ENCODE measurements around the gene IRF7. TPM values are rescaled to one million over a fixed set of nuclear protein-coding genes. Genes with fewer than 3 reads are reported as not detected.

IRF7 gene
- 5.9 and 6.5 TPM in 2 replicates for total RNA-seq

GRCh38 chr11:615504-616319 lies at the start of gene IRF7:
IRF7 (minus strand) TSS chr11:615950; CDS start chr11:615364, 586 bp downstream.

GRCh38 chr11:636511-637332 lies 21.0 kb upstream of the IRF7 start, which contains the start of gene DRD4:
DRD4 (plus strand) TSS chr11:637269; CDS start chr11:637305, 36 bp downstream.

GRCh38 chr11:626475-627307 lies 10.9 kb upstream of the IRF7 start, which contains the start of gene SCT:
SCT (minus strand) TSS chr11:627181; CDS start chr11:627143, 38 bp downstream.

GRCh38 chr11:624705-625635 lies 9.2 kb upstream of the IRF7 start, which contains the start of gene CDHR5:
CDHR5 (minus strand) TSS chr11:624955; CDS start chr11:624902, 53 bp downstream.

GRCh38 chr11:575996-576768 lies 39.6 kb downstream of the IRF7 start, which contains the start of gene PHRF1:
PHRF1 (plus strand) TSS chr11:576470; CDS start chr11:581513, 5,043 bp downstream.

Other genes with a start within 250 kb of the IRF7 start
- 8.0 and 10.0 TPM in 2 replicates for gene B4GALNT4, start 246.5 kb downstream of the IRF7 start, total RNA-seq
- gene PKP3, start 221.7 kb downstream of the IRF7 start, total RNA-seq: 0.69 and 1.8 TPM in 2 replicates
- 8.1 and 14.0 TPM in 2 replicates for gene SIGIRR, start 201.0 kb downstream of the IRF7 start, total RNA-seq
- not detected in 2 replicates for gene ANO9, start 173.9 kb downstream of the IRF7 start, total RNA-seq
- gene PTDSS2, start 165.7 kb downstream of the IRF7 start, total RNA-seq: 30.9 and 31.2 TPM in 2 replicates
- 256 and 286 TPM in 2 replicates for gene RNH1, start 108.7 kb downstream of the IRF7 start, total RNA-seq
- gene HRAS, start 80.4 kb downstream of the IRF7 start, total RNA-seq: 32.1 and 44.6 TPM in 2 replicates
- gene LRRC56, start 78.4 kb downstream of the IRF7 start, total RNA-seq: 0.89 and 1.0 TPM in 2 replicates
- 0.30 and 0.60 TPM in 2 replicates for gene LMNTD2, start 55.2 kb downstream of the IRF7 start, total RNA-seq
- 7.1 and 13.3 TPM in 2 replicates for gene RASSF7, start 55.0 kb downstream of the IRF7 start, total RNA-seq
- 22.3 and 41.2 TPM in 2 replicates for gene PHRF1, start 39.5 kb downstream of the IRF7 start, total RNA-seq
- not detected in 2 replicates for gene CDHR5, start 9.0 kb upstream of the IRF7 start, total RNA-seq
- gene SCT, start 11.2 kb upstream of the IRF7 start, total RNA-seq: not detected in 2 replicates
- gene DRD4, start 21.3 kb upstream of the IRF7 start, total RNA-seq: 0.09 TPM in 1 of 2 replicates, not detected in the other
- 22.6 and 31.6 TPM in 2 replicates for gene DEAF1, start 79.3 kb upstream of the IRF7 start, total RNA-seq
- gene TMEM80, start 79.9 kb upstream of the IRF7 start, total RNA-seq: 8.3 and 10.1 TPM in 2 replicates
- 18.7 and 31.3 TPM in 2 replicates for gene EPS8L2, start 90.3 kb upstream of the IRF7 start, total RNA-seq
- 121 and 178 TPM in 2 replicates for gene TALDO1, start 131.5 kb upstream of the IRF7 start, total RNA-seq
- gene GATD1, start 161.5 kb upstream of the IRF7 start, total RNA-seq: 17.8 and 30.4 TPM in 2 replicates
- 0.89 and 1.8 TPM in 2 replicates for gene CEND1, start 174.1 kb upstream of the IRF7 start, total RNA-seq
- gene SLC25A22, start 182.3 kb upstream of the IRF7 start, total RNA-seq: 8.9 and 28.8 TPM in 2 replicates
- gene PIDD1, start 189.3 kb upstream of the IRF7 start, total RNA-seq: 15.7 and 15.8 TPM in 2 replicates
- gene RPLP2, start 194.0 kb upstream of the IRF7 start, total RNA-seq: 123 and 263 TPM in 2 replicates
- gene PNPLA2, start 203.0 kb upstream of the IRF7 start, total RNA-seq: 23.5 and 32.9 TPM in 2 replicates
- gene CRACR2B, start 212.0 kb upstream of the IRF7 start, total RNA-seq: 0.30 and 1.2 TPM in 2 replicates
- gene CD151, start 217.0 kb upstream of the IRF7 start, total RNA-seq: 986 and 1,024 TPM in 2 replicates
- 32.7 and 88.1 TPM in 2 replicates for gene POLR2L, start 226.6 kb upstream of the IRF7 start, total RNA-seq
- gene TSPAN4, start 226.9 kb upstream of the IRF7 start, total RNA-seq: 178 and 183 TPM in 2 replicates